GM12878 (cell line): ENCODE measurements around the gene HTR1D. TPM values are rescaled to one million over a fixed set of nuclear protein-coding genes. Genes with fewer than 3 reads are reported as not detected.

Source experiments
- ATAC-seq: fragments of 200-7000 bp; cut with Tn5 transposase; 3 replicates; pipeline ENCODE4 v1.9.1; 2020; ENCODE audit warnings: mild to moderate bottlenecking, moderate library complexity
- BruUV-seq: library from RNA; stranded (reverse); fragments of 400-500 nt; replicated peaks from 2 replicates; lab custom pipeline; 2021; lab: Mats Ljungman, UMichigan
- CTCF ChIA-PET: fragments of 300-600 bp; sonication (Branson Sonifier 250); formaldehyde crosslinking; extraction: SDS; loops from one replicate; lab custom pipeline; 2021; ENCODE audit warnings: inconsistent platforms; lab: Yijun Ruan, JAX
- POLR2A ChIA-PET: fragments of 350-600 bp; formaldehyde crosslinking; extraction: SDS; loops from one replicate; lab custom pipeline; 2021; ENCODE audit warnings: inconsistent platforms; lab: Charles Lee
- RAD21 ChIA-PET: fragments of 300-600 bp; sonication (Branson Sonifier 250); formaldehyde crosslinking; loops from one replicate; lab custom pipeline; 2023; ENCODE audit warnings: antibody characterized with exemption; ENCODE audit not compliant: unreplicated experiment; lab: Charles Lee
- SMC1A ChIA-PET: fragments of 300-600 bp; sonication (Branson Sonifier 250); formaldehyde crosslinking; loops from one replicate; lab custom pipeline; 2023; ENCODE audit not compliant: unreplicated experiment, uncharacterized antibody; lab: Charles Lee
- DNase-seq: peaks from one replicate; pipeline ENCODE4 v3.0.0-alpha.2; 2011; ENCODE audit warnings: low read depth, low spot score
- FAIRE-seq: peaks from 3 replicates; lab custom pipeline; 2011; peaks lifted over from hg19 to GRCh38; lab: Jason Lieb, UNC
- H2AFZ ChIP-seq: 2 replicates; pipeline ENCODE4 v1.6.0; 2011; ENCODE audit warnings: low read depth, low read length, control low read depth; ENCODE audit not compliant: control insufficient read depth
- H3K27ac ChIP-seq: 2 replicates; pipeline ENCODE4 v1.5.1; 2011; ENCODE audit warnings: control low read depth; ENCODE audit not compliant: control insufficient read depth, insufficient read depth
- H3K27me3 ChIP-seq, 2 experiments: replicated peaks in 1 of 2; 2 replicates each; pipeline versions ENCODE4 v1.6.0 to v1.6.1; 2011; ENCODE audit warnings: low read length in 1 of 2; ENCODE audit not compliant: control insufficient read depth in 2 of 2, insufficient read depth in 2 of 2
- H3K36me3 ChIP-seq, 2 experiments: 2 replicates each; pipeline ENCODE4 v1.5.1; 2011; ENCODE audit warnings: low read length in 1 of 2; ENCODE audit not compliant: control insufficient read depth in 2 of 2, insufficient read depth in 2 of 2
- H3K4me1 ChIP-seq: 2 replicates; pipeline ENCODE4 v1.6.1; 2011; ENCODE audit warnings: mild to moderate bottlenecking, low read length, moderate library complexity, mixed read lengths; ENCODE audit not compliant: control insufficient read depth, insufficient read depth
- H3K4me2 ChIP-seq: 2 replicates; pipeline ENCODE4 v1.6.0; 2011; ENCODE audit warnings: control low read depth; ENCODE audit not compliant: control insufficient read depth, insufficient read depth
- H3K4me3 ChIP-seq: fragments of 200-600 bp; sonication (generic); 2 replicates; pipeline ENCODE4 v1.5.1; 2016
- H3K79me2 ChIP-seq: 2 replicates; pipeline ENCODE4 v1.6.0; 2011; ENCODE audit warnings: low read length; ENCODE audit not compliant: control insufficient read depth, insufficient read depth
- H3K9ac ChIP-seq: 2 replicates; pipeline ENCODE4 v1.8.0; 2011; ENCODE audit warnings: low read length, control low read depth, mixed read lengths; ENCODE audit not compliant: control insufficient read depth, insufficient read depth
- H3K9me3 ChIP-seq: replicated peaks from 3 replicates; pipeline ENCODE4 v1.5.1; 2011; ENCODE audit warnings: mild to moderate bottlenecking, low read length; ENCODE audit not compliant: control insufficient read depth, insufficient read depth
- H4K20me1 ChIP-seq: 2 replicates; pipeline ENCODE4 v1.6.0; 2011; ENCODE audit not compliant: control insufficient read depth, insufficient read depth
- BHLHE40 ChIP-seq, 2 experiments: fragments of 450-650 bp in 1 of 2; IDR thresholded peaks; 2 replicates each; pipeline ENCODE4 v1.6.1; 2011 to 2017; ENCODE audit warnings: low read depth in 2 of 2, borderline replicate concordance in 1 of 2, improper control_type of control experiment in 1 of 2, low read length in 1 of 2, mild to moderate bottlenecking in 1 of 2
- BMI1 ChIP-seq: fragments of 450-650 bp; IDR thresholded peaks from 2 replicates; pipeline ENCODE4 v1.6.1; 2016; ENCODE audit warnings: mild to moderate bottlenecking, moderate library complexity, borderline replicate concordance
- ESRRA ChIP-seq: IDR thresholded peaks from 2 replicates; pipeline ENCODE4 v1.6.1; 2012; ENCODE audit warnings: mild to moderate bottlenecking, low read length, improper control_type of control experiment
- IKZF2 ChIP-seq, 2 experiments: fragments of 450-650 bp; IDR thresholded peaks; 2 replicates each; pipeline ENCODE4 v1.6.1; 2017; ENCODE audit warnings: mild to moderate bottlenecking in 2 of 2, moderate library complexity in 2 of 2
- NBN ChIP-seq: fragments of 450-650 bp; IDR thresholded peaks from 2 replicates; pipeline ENCODE4 v1.6.1; 2016
- RUNX3 ChIP-seq: IDR thresholded peaks from 2 replicates; pipeline ENCODE4 v1.6.1; 2012; ENCODE audit warnings: low read length, inconsistent platforms
- TCF12 ChIP-seq: IDR thresholded peaks from 2 replicates; pipeline ENCODE4 v1.6.1; 2011; ENCODE audit warnings: low read depth, mild to moderate bottlenecking, low read length
- TCF3 ChIP-seq: IDR thresholded peaks from 2 replicates; pipeline ENCODE4 v1.6.1; 2012; ENCODE audit warnings: low read depth, mild to moderate bottlenecking, low read length, borderline replicate concordance; ENCODE audit not compliant: insufficient read depth
- ZNF207 ChIP-seq: fragments of 450-650 bp; IDR thresholded peaks from 2 replicates; pipeline ENCODE4 v1.6.1; 2014; ENCODE audit warnings: antibody characterized with exemption, mild to moderate bottlenecking, borderline replicate concordance
- ZNF274 ChIP-seq: IDR thresholded peaks from one replicate; pipeline ENCODE4 v1.8.0; 2011; ENCODE audit not compliant: insufficient read length, insufficient read depth
- ZZZ3 ChIP-seq: IDR thresholded peaks from 2 replicates; pipeline ENCODE4 v1.6.1; 2011; ENCODE audit warnings: low read depth; ENCODE audit not compliant: control insufficient read depth, insufficient read length
- WGBS: methylation state at CpG from one replicate; pipeline ENCODE4 v1.1.6; 2016; ENCODE audit warnings: low lambda C conversion rate; ENCODE audit not compliant: insufficient replicate concordance, insufficient coverage; ENCODE audit errors: missing lambda C conversion rate; 5-methylcytosine and 5-hydroxymethylcytosine counted together
- in situ Hi-C: fragments of 300-500 bp; cut with MboI; formaldehyde crosslinking; loops from 9 replicates; pipeline ENCODE4 v1.14.3; 2018; ENCODE audit warnings: mixed read lengths
- intact Hi-C: fragments of 100-400 bp; cut with micrococcal nuclease; formaldehyde crosslinking; loops from one replicate; pipeline ENCODE4 v1.14.2; 2022; ENCODE audit not compliant: unreplicated experiment
- polyA plus RNA-seq, 11 experiments: library from polyadenylated mRNA; depleted of rRNA in 4 of 11; unstranded in 6 of 11; stranded (reverse) in 5 of 11; fragments of >200 nt; fragmentation: Nextera tagmentation in 4 of 11; fragmentation: Illumina TruSeq in 1 of 11; extraction: Ambion mirVana in 4 of 11; extraction: Trizol in 1 of 11; gene quantifications; 1 replicate in 1 of 11; 2 replicates in 10 of 11; pipeline versions ENCODE4 v1.2.1 to v1.2.3, GENCODE V29; 2011 to 2016; ENCODE audit warnings: inconsistent platforms in 2 of 11, missing spikeins in 2 of 11, low read depth in 1 of 11
- total RNA-seq, 4 experiments: library from RNA; depleted of rRNA in 3 of 4; stranded (reverse); fragments of >200 nt in 3 of 4; fragmentation: Illumina TruSeq in 1 of 4; extraction: Trizol in 1 of 4; gene quantifications; 2 replicates each; pipeline versions ENCODE4 v1.2.1 to v1.2.3, GENCODE V29; 2013 to 2021
- TF ChIP-seq, protein P1 (sequence below): IDR thresholded peaks from 2 replicates; pipeline ENCODE4 v1.6.1; 2012; ENCODE audit warnings: improper control_type of control experiment, low read depth, low read length; ENCODE audit not compliant: insufficient replicate concordance
- TF ChIP-seq, protein P2 (sequence below): fragments of 450-650 bp; conservative IDR thresholded peaks from 2 replicates; pipeline ENCODE4 v1.6.1; 2017; ENCODE audit warnings: mild to moderate bottlenecking, moderate library complexity
- TF ChIP-seq, protein P3 (sequence below): fragments of 150-350 bp; IDR thresholded peaks from 2 replicates; pipeline ENCODE4 v1.6.1; 2016; ENCODE audit warnings: low read depth, low read length

Gene HTR1D
- total and polyA plus RNA-seq, 10 of the 15 experiments (the other 5 are each of a cell fraction or from before 2014, with no cell fraction given) = 0.07 TPM; not detected in 9

DNA sequence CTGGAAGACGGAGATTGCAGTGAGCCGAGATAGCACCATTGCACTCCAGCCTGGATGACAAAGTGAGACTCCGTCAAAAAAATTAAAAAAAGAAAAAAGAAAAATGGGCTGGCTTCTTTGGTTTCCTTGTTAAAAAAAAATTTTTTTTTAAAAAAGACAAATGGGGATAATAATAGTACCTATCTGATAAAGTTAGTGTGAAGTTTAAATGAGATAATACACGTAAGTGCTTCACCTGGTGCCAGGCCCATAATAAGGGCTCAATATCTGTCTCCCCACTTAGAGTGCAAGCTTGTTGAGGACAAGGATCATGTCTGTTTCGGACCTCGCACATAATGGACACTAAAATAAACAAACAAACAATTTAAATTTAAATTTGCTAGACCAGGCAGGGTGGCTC lies 30.0 kb upstream of the HTR1D start (continued):
- TF ChIP-seq, protein P1, sequence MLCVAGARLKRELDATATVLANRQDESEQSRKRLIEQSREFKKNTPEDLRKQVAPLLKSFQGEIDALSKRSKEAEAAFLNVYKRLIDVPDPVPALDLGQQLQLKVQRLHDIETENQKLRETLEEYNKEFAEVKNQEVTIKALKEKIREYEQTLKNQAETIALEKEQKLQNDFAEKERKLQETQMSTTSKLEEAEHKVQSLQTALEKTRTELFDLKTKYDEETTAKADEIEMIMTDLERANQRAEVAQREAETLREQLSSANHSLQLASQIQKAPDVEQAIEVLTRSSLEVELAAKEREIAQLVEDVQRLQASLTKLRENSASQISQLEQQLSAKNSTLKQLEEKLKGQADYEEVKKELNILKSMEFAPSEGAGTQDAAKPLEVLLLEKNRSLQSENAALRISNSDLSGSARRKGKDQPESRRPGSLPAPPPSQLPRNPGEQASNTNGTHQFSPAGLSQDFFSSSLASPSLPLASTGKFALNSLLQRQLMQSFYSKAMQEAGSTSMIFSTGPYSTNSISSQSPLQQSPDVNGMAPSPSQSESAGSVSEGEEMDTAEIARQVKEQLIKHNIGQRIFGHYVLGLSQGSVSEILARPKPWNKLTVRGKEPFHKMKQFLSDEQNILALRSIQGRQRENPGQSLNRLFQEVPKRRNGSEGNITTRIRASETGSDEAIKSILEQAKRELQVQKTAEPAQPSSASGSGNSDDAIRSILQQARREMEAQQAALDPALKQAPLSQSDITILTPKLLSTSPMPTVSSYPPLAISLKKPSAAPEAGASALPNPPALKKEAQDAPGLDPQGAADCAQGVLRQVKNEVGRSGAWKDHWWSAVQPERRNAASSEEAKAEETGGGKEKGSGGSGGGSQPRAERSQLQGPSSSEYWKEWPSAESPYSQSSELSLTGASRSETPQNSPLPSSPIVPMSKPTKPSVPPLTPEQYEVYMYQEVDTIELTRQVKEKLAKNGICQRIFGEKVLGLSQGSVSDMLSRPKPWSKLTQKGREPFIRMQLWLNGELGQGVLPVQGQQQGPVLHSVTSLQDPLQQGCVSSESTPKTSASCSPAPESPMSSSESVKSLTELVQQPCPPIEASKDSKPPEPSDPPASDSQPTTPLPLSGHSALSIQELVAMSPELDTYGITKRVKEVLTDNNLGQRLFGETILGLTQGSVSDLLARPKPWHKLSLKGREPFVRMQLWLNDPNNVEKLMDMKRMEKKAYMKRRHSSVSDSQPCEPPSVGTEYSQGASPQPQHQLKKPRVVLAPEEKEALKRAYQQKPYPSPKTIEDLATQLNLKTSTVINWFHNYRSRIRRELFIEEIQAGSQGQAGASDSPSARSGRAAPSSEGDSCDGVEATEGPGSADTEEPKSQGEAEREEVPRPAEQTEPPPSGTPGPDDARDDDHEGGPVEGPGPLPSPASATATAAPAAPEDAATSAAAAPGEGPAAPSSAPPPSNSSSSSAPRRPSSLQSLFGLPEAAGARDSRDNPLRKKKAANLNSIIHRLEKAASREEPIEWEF = no peak
- TF ChIP-seq, protein P2, sequence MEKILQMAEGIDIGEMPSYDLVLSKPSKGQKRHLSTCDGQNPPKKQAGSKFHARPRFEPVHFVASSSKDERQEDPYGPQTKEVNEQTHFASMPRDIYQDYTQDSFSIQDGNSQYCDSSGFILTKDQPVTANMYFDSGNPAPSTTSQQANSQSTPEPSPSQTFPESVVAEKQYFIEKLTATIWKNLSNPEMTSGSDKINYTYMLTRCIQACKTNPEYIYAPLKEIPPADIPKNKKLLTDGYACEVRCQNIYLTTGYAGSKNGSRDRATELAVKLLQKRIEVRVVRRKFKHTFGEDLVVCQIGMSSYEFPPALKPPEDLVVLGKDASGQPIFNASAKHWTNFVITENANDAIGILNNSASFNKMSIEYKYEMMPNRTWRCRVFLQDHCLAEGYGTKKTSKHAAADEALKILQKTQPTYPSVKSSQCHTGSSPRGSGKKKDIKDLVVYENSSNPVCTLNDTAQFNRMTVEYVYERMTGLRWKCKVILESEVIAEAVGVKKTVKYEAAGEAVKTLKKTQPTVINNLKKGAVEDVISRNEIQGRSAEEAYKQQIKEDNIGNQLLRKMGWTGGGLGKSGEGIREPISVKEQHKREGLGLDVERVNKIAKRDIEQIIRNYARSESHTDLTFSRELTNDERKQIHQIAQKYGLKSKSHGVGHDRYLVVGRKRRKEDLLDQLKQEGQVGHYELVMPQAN = no peak
- TF ChIP-seq ZNF274 (no peak), TCF12 (no peak)

DNA sequence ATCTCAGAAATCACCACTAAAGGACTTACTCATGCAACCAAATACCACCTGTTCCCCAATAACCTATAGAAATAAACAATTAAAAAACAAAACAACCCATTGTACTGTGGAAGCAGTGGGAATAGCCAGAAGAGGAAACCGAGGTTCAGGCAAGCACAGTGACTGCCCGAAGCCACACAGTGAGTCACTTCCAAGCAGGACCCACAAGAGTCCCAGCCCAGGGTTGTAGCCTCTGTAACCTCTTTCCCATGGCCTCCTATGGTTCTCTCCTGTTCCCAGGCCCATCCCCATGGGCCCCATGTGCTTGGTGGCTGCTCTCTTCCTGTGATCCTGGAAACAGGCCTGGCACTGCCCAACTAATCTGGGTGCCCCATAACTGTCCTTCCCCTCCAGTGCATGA lies 29.0 kb upstream of the HTR1D start:
- ATAC-seq (no peak), DNase-seq (no peak), FAIRE-seq (no peak)
- Histone ChIP-seq H2AFZ (no peak overlapping the region), H3K79me2 (no peaks in the 10 kb centered on the region), H3K4me2 (no peak overlapping the region), H4K20me1 (no peaks in the 10 kb centered on the region), H3K9me3 (no peaks in the 10 kb centered on the region), H3K36me3 (no peaks in the 10 kb centered on the region), H3K27me3 (no peaks in the 10 kb centered on the region), H3K4me1 (no peaks in the 10 kb centered on the region), H3K9ac (no peak overlapping the region), H3K4me3 (no peak overlapping the region), H3K27ac (no peak overlapping the region)
- POLR2A ChIA-PET = no interaction called here
- BruUV-seq = no TSS peak
- 25% methylated on average over 2 of the region's 2 CpGs for WGBS
- SMC1A ChIA-PET = no interaction called here
- RAD21 ChIA-PET = no interaction called here
- CTCF ChIA-PET = no interaction called here
- in situ Hi-C loops = no loop called here
- intact Hi-C loops = no loop called here
- TF ChIP-seq ZZZ3 (no peak), ZNF207 (no peak), TCF3 (no peak), IKZF2 (IDR thresholded peaks at IDR 0.05) (no peak), ESRRA (no peak), BHLHE40 (IDR thresholded peaks at IDR 0.05; ENCODE audit: borderline replicate concordance in 1 of 2, low read depth in 2 of 2, low read length in 1 of 2) (no peak), RUNX3 (no peak), BMI1 (no peak), NBN (no peak)
- TF ChIP-seq, protein P3, sequence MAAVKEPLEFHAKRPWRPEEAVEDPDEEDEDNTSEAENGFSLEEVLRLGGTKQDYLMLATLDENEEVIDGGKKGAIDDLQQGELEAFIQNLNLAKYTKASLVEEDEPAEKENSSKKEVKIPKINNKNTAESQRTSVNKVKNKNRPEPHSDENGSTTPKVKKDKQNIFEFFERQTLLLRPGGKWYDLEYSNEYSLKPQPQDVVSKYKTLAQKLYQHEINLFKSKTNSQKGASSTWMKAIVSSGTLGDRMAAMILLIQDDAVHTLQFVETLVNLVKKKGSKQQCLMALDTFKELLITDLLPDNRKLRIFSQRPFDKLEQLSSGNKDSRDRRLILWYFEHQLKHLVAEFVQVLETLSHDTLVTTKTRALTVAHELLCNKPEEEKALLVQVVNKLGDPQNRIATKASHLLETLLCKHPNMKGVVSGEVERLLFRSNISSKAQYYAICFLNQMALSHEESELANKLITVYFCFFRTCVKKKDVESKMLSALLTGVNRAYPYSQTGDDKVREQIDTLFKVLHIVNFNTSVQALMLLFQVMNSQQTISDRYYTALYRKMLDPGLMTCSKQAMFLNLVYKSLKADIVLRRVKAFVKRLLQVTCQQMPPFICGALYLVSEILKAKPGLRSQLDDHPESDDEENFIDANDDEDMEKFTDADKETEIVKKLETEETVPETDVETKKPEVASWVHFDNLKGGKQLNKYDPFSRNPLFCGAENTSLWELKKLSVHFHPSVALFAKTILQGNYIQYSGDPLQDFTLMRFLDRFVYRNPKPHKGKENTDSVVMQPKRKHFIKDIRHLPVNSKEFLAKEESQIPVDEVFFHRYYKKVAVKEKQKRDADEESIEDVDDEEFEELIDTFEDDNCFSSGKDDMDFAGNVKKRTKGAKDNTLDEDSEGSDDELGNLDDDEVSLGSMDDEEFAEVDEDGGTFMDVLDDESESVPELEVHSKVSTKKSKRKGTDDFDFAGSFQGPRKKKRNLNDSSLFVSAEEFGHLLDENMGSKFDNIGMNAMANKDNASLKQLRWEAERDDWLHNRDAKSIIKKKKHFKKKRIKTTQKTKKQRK = no peak
